Smooth muscle cell (in vitro differentiated cells): ENCODE measurements around the gene CCR6. TPM values are rescaled to one million over a fixed set of nuclear protein-coding genes. Genes with fewer than 3 reads are reported as not detected.

Experiments used
- DNase-seq: peaks from one replicate; lab custom pipeline; 2025; ENCODE audit not compliant: unreplicated experiment; lab: John Stamatoyannopoulos, UW
- H2AFZ ChIP-seq: fragments of 200-600 bp; sonication (generic); 2 replicates; pipeline ENCODE4 v1.6.0; 2016; ENCODE audit warnings: antibody characterized with exemption, low read depth, mild to moderate bottlenecking
- H3F3A ChIP-seq: fragments of 200-600 bp; sonication (generic); 2 replicates; pipeline ENCODE4 v1.6.0; 2017; ENCODE audit warnings: antibody characterized with exemption, low read depth
- H3K27ac ChIP-seq: fragments of 200-600 bp; sonication (generic); 2 replicates; pipeline ENCODE4 v1.5.1; 2016; ENCODE audit warnings: low read depth, mild to moderate bottlenecking
- H3K27me3 ChIP-seq: fragments of 200-600 bp; sonication (generic); 2 replicates; pipeline ENCODE4 v1.6.1; 2016; ENCODE audit warnings: low read depth, mild to moderate bottlenecking
- H3K36me3 ChIP-seq: fragments of 200-600 bp; sonication (generic); 2 replicates; pipeline ENCODE4 v1.5.1; 2016; ENCODE audit warnings: low read depth
- H3K4me1 ChIP-seq: fragments of 200-600 bp; sonication (generic); 2 replicates; pipeline ENCODE4 v1.5.1; 2016; ENCODE audit warnings: low read depth
- H3K4me2 ChIP-seq: fragments of 200-600 bp; sonication (generic); 2 replicates; pipeline ENCODE4 v1.6.0; 2016; ENCODE audit warnings: mild to moderate bottlenecking
- H3K4me3 ChIP-seq: fragments of 200-600 bp; sonication (generic); 2 replicates; pipeline ENCODE4 v1.5.1; 2016; ENCODE audit warnings: mild to moderate bottlenecking
- H3K79me2 ChIP-seq: fragments of 200-600 bp; sonication (generic); 2 replicates; pipeline ENCODE4 v1.6.0; 2016; ENCODE audit warnings: low read depth, mild to moderate bottlenecking
- H3K9ac ChIP-seq: fragments of 200-600 bp; sonication (generic); 2 replicates; pipeline ENCODE4 v1.6.0; 2016; ENCODE audit warnings: low read depth
- H3K9me3 ChIP-seq: fragments of 200-600 bp; sonication (generic); replicated peaks from 2 replicates; pipeline ENCODE4 v1.5.1; 2016; ENCODE audit warnings: low read depth
- H4K20me1 ChIP-seq: fragments of 200-600 bp; sonication (generic); 2 replicates; pipeline ENCODE4 v1.6.0; 2016; ENCODE audit warnings: low read depth
- WGBS: methylation state at CpG from one replicate; pipeline ENCODE4 v1.1.7; 2016; ENCODE audit warnings: low lambda C conversion rate; 5-methylcytosine and 5-hydroxymethylcytosine counted together
- polyA plus RNA-seq: library from polyadenylated mRNA; unstranded; fragments of >200 nt; fragmentation: Nextera tagmentation; extraction: Ambion mirVana; gene quantifications from 2 replicates; pipeline ENCODE4 v1.2.1, GENCODE V29; 2016
- total RNA-seq: library from RNA; depleted of rRNA; stranded (reverse); fragments of >200 nt; gene quantifications from 2 replicates; pipeline ENCODE4 v1.2.3, GENCODE V29; 2014
- TF ChIP-seq, protein P1 (sequence below): fragments of 200-600 bp; sonication (generic); IDR thresholded peaks from 2 replicates; pipeline ENCODE4 v1.5.1; 2017; ENCODE audit warnings: borderline replicate concordance, mild to moderate bottlenecking, antibody characterized with exemption; ENCODE audit not compliant: insufficient read depth, poor library complexity, severe bottlenecking

CCR6 gene
- total and polyA plus RNA-seq, 2 experiments from 2014 or later: not detected

DNA sequence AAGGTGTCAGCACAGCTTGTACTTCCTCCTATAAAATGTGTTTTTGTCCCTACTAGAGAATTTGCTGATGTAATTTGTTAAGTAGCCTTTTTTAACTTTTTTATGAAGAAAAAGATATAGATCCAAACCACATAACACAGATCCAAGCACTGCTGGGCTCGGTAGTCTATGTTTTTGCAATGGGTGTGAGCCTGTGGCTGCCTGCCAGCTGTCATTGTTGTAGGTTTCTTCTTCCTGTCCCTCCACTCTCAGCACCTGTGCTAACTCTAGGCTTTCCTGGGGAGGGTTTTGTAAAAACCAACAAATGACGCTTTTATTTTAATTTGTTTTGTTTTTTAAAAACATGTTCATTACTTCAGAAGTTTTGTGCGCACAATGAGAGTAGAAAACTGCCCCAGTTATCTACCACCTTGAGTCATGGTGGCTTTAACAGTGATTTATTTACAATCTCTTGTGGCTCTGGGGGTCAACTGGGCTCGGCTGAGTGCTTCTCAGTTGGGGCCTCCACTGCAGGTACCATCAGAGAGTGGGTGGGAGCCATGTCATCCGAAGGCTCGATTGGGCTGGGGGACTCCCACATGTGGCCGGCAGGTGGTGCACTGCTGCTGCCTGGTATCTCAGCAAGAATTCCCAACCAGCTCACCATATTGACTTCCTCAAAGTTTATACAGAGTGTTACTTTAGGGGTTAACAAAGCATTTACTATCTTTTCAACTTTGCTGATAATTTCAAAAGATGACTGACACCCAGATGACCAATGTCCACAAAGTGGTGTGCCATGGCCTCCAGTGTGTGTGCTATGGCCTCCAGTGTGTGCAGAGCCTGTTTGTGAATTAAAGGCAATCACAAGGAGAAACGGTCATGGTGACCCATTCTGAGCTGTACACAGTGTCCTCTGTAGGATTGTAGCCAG lies 3.0 kb upstream of the CCR6 start:
- TF ChIP-seq, protein P1, sequence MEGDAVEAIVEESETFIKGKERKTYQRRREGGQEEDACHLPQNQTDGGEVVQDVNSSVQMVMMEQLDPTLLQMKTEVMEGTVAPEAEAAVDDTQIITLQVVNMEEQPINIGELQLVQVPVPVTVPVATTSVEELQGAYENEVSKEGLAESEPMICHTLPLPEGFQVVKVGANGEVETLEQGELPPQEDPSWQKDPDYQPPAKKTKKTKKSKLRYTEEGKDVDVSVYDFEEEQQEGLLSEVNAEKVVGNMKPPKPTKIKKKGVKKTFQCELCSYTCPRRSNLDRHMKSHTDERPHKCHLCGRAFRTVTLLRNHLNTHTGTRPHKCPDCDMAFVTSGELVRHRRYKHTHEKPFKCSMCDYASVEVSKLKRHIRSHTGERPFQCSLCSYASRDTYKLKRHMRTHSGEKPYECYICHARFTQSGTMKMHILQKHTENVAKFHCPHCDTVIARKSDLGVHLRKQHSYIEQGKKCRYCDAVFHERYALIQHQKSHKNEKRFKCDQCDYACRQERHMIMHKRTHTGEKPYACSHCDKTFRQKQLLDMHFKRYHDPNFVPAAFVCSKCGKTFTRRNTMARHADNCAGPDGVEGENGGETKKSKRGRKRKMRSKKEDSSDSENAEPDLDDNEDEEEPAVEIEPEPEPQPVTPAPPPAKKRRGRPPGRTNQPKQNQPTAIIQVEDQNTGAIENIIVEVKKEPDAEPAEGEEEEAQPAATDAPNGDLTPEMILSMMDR: no peak
- H4K20me1 ChIP-seq: no peaks in the 10 kb centered on the region
- H3F3A ChIP-seq: no peaks in the 10 kb centered on the region
- no peak overlapping the region for H3K27ac ChIP-seq
- no peaks in the 10 kb centered on the region for H3K79me2 ChIP-seq
- no peak overlapping the region for H2AFZ ChIP-seq
- no peak overlapping the region for H3K4me2 ChIP-seq
- 92% methylated on average over 8 of the region's 8 CpGs for WGBS
- no peaks in the 10 kb centered on the region for H3K9me3 ChIP-seq
- H3K4me3 ChIP-seq: no peak overlapping the region
- peaks cover 6% of the 10 kb centered on the region for H3K4me1 ChIP-seq
- H3K36me3 ChIP-seq: no peaks in the 10 kb centered on the region
- no peak overlapping the region for H3K9ac ChIP-seq
- DNase-seq: no peak
- peaks cover 6% of the 10 kb centered on the region for H3K27me3 ChIP-seq

DNA sequence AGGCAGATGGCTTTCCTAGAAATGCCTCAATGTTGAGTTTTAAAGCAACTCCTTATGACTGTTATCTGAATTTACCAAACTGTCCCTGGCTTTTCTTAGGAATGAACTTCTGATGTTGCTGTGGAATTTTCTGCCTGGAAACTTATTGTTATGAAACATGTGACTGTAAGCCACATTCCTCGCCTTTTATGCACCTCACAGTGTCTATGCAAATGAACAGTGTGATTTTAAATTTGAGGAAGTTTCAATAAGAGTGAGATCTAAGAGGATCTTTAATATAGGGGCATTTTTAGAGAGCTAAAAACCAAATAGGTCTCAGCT lies 2.4 kb upstream of the CCR6 start:
- Histone ChIP-seq H4K20me1 (no peaks in the 10 kb centered on the region), H3K79me2 (no peaks in the 10 kb centered on the region), H3K36me3 (no peaks in the 10 kb centered on the region), H3F3A (no peaks in the 10 kb centered on the region), H3K9ac (no peak overlapping the region), H3K27ac (no peak overlapping the region), H3K4me2 (no peak overlapping the region), H3K4me3 (no peak overlapping the region), H3K4me1 (peaks cover 6% of the 10 kb centered on the region), H3K9me3 (no peaks in the 10 kb centered on the region), H2AFZ (no peak overlapping the region), H3K27me3 (peaks cover 6% of the 10 kb centered on the region)
- TF ChIP-seq, protein P1: no peak
- WGBS: 87% methylated on average over 1 of the region's 1 CpG
- no peak for DNase-seq

DNA sequence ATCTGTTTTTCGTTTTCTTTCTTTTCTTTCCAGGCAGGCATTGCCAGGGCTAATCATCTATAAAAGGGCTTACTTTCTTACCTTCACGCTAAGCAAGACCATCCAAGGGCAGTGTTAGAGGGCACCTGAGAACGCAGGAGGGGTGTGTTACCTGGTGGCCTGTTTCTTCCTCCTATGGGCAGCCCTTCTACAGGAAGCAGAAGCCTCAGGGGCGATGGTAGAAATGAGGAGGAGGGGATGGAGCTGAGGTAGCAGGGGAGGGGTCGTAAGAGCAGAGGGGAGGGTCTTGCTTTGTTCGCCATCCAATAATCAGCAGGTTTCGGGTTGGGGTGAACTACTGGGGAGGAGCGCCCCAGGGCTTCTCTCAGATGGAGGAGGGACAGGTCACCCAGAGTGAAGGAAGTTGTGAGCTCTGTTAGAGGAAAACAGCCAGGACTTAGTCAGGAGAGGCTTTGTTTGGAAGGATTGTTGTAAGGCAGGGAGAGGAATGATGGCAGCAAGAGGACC lies 1.5 kb upstream of the CCR6 start:
- H3K9ac ChIP-seq: no peak overlapping the region
- H3K79me2 ChIP-seq: no peaks in the 10 kb centered on the region
- H2AFZ ChIP-seq: no peak overlapping the region
- H3K9me3 ChIP-seq: no peaks in the 10 kb centered on the region
- H3K4me3 ChIP-seq: no peak overlapping the region
- TF ChIP-seq, protein P1: no peak
- no peak overlapping the region for H3K27ac ChIP-seq
- H3K4me2 ChIP-seq: no peak overlapping the region
- no peaks in the 10 kb centered on the region for H4K20me1 ChIP-seq
- no peaks in the 10 kb centered on the region for H3K4me1 ChIP-seq
- no peaks in the 10 kb centered on the region for H3F3A ChIP-seq
- H3K27me3 ChIP-seq: peaks cover 6% of the 10 kb centered on the region
- no peaks in the 10 kb centered on the region for H3K36me3 ChIP-seq
- 93% methylated on average over 8 of the region's 8 CpGs for WGBS
- no peak for DNase-seq
